Activated T-helper 1 cell treated with anti-CD3 and anti-CD28 coated beads, Interleukin-2, amount 50 U/mL, for 16 hours (primary cell): Measurements from ENCODE around the gene ACP4.
"Not testable (repeated sequence)": the region's sequence is repeated elsewhere in the genome, so short reads cannot be mapped to it uniquely, and the experiment has no call there.

Experiments
- DNase-seq, 2 donors: peaks; one replicate each; pipeline ENCODE4 v3.0.0-alpha.2; 2020; ENCODE audit warnings: low read depth in 1 of 2, low spot score in 1 of 2

ACP4 gene

DNA sequence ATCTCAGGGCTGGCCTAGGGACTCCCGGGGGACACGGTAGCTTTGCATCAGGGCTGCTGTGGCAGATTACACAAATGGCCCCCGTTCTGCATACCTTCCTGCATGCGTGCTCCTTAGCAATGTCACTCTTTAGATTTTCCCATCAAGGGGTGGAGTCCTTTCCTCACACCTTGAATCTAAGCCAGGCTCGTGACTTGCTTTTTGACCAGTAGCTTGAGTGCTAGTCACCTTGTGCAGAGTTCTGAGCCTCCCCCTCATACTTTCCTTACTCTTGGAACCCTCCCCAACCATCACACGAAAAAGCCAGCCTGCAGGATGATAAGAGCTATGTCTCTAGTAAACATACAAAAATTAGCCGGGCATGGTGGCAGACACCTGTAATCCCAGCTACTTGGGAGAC lies 16.8 kb upstream of the ACP4 start:
- not testable (repeated sequence) for DNase-seq

- no peak for DNase-seq
Measured at GRCh38 chr19:50776131-50776530, 14.1 kb upstream of the ACP4 start.

DNA sequence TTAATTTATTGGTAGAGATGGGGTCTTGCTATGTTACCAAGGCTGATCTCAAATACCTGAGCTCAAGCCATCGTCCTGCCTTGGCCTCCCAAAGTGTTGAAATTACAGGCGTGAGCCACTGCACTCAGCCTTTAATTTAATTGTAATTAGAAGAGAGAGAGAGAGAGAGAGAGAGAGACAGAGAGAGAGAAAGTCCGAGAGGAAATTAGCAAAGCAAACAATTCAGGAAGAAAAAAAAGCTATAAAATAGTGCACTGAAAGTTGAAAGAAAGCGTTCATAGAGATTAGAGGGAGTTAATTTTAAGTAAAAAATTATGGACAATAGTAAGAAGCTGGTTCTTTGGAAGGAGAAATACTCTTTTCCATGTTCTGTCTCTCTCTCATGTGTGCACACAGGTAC lies 13.0 kb upstream of the ACP4 start:
- no peak for DNase-seq

GRCh38 chr19:50777830-50778303 lies 12.3 kb upstream of the ACP4 start:
- DNase-seq = no peak

DNA sequence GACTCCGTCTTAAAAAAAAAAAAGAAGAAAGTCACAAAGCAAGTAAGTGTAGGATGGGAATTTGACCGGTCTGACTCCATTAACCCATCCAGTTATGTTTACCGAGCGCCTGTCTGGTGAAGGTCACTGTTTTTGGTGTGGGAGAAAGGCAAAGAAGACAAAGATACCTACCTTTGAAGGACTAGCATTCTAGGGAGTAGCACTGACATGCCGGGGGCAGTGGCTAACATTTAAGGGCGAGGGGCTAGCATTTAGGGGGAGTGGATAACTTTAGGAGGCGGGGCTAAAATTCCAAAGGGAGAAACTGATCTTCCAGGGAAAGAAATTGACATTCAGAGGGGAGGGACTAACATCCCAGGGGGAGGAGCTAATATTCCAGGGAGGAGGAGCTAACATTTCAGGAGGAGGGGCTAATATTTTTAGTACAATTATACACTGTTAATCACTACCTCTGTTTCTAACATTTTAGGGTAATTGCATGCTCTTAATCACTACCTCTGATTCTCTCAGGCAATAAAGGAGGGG lies 11.2 kb upstream of the ACP4 start:
- DNase-seq = no peak

GRCh38 chr19:50779504-50780457 lies 10.4 kb upstream of the ACP4 start:
- DNase-seq = no peak

GRCh38 chr19:50780753-50781435 lies 9.3 kb upstream of the ACP4 start:
- DNase-seq = no peak

DNA sequence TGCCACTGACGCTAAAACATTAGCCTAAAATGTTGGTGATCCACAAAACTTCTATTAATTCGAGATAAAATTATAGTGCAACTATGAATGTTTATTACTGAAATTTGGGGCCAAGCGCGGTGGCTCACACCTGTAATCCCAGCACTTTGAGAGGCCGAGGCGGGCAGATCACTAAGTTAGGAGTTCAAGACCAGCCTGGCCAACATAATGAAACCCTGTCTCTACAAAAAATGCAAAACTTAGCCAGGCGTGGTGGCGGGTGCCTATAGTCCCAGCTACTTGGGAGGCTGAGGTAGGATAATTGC lies 6.4 kb upstream of the ACP4 start:
- not testable (repeated sequence) for DNase-seq

DNA sequence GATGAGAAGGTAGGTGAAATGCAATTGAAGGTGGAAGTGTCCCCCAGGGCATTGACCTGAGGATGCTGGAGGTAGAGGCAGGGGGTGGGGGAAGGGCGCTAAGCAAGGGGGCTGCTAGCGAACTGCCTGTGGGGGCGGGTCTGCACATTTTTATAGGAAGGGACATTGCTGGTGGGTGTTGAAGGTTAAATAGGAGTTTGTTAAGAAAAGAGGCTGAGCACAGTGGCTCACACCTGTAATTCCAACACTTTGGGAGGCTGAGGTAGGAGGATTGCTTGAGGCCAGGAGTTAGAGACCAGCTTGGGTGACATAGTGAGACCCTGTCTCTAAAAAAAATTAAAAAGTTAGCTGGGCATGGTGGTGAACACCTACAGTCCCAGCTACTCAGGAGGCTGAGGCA lies 5.5 kb upstream of the ACP4 start:
- no peak for DNase-seq

GRCh38 chr19:50785329-50785728 lies 4.9 kb upstream of the ACP4 start:
- no peak for DNase-seq

GRCh38 chr19:50790922-50791467 lies 780 bp downstream of the ACP4 start:
- DNase-seq = no peak

DNA sequence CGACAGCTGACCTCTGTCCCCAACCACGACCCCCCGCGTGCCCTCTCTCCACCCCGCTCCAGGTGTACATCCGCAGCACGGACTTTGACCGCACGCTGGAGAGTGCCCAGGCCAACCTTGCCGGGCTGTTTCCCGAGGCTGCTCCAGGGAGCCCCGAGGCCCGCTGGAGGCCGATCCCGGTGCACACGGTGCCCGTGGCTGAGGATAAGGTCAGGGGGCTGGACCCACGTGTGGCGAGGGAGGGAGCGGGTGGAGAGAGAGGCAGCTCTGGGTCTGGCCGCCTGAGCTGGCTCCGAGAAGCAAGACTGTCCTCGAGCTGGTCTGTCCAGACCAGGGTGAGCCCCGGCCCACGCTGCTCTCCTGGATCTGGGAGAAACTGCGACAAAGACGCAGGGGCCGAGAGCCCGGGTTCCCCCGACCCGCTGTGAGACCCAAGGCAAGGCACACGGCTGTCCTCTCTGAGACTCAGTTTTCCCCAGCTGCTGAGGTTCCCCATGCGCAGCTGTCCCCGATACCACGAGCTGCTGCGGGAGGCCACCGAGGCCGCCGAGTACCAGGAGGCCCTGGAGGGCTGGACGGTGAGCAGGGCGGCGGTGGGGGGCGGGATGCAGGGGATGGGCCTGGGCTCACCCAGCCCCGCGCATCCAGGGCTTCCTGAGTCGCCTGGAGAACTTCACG lies 1.5 kb downstream of the ACP4 start:
- no peak for DNase-seq

DNA sequence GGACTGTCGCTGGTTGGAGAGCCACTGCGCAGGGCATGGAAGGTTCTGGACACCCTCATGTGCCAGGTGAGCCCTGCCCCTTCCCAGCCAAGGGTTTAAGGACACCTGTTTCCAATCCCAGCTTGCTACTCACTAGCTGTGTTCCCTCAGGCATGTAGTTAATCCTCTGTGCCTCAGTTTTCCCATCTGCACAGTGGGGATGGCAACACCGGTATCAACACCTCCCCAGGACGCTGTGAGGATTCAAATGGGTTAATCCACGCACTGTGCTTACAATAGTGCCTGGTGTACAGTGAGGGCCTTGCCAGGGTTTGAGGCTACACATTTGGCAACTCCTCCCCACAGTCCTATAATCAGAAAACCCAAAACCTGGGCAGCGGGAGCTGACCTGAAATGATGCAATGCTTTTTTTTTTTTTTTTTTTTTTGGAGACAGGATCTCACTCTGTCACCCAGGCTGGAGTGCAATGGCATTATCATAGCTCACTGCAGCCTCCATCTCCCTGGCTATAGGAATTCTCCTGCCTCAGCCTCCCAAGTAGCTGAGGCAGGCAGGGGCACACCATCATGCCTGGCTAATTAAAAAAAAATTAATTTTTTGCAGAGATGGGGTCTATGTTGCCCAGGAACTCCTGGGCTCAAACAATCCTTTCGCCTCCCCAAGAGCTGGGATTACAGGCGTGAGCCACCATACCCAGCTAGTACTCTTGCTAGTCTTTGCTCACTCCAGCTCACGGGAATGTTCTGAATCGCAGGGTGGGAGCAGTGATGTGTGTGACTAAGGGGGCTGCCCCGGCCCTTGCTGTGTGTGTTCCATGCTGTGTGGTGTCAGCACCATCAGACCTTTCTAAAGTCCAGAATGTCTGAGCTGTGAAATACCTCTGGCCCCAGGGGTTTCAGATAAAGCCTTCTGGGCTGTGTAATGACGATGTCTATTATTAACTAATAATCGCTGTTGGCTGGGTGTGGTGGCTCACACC lies 2.3 kb downstream of the ACP4 start:
- no peak for DNase-seq

DNA sequence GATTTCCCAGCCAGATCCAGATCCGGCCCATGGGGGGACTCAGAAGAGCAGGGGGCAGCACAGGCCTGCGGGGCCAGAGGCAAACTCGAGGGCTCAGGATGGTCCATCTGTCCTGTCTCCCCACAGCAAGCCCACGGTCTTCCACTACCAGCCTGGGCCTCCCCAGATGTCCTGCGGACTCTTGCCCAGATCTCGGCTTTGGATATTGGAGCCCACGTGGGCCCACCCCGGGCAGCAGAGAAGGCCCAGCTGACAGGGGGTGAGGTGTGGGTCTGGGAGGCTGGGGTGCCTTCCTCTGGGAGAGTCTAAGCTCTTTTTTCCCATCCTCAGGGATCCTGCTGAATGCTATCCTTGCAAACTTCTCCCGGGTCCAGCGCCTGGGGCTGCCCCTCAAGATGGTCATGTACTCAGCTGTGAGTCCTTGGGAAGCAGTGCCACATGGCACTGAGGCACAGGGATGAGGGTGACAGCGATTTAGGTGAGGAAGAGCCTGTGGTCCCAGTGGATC lies 3.4 kb downstream of the ACP4 start:
- no peak for DNase-seq

- no peak for DNase-seq
Measured at GRCh38 chr19:50794074-50794875, 4.1 kb downstream of the ACP4 start.

DNA sequence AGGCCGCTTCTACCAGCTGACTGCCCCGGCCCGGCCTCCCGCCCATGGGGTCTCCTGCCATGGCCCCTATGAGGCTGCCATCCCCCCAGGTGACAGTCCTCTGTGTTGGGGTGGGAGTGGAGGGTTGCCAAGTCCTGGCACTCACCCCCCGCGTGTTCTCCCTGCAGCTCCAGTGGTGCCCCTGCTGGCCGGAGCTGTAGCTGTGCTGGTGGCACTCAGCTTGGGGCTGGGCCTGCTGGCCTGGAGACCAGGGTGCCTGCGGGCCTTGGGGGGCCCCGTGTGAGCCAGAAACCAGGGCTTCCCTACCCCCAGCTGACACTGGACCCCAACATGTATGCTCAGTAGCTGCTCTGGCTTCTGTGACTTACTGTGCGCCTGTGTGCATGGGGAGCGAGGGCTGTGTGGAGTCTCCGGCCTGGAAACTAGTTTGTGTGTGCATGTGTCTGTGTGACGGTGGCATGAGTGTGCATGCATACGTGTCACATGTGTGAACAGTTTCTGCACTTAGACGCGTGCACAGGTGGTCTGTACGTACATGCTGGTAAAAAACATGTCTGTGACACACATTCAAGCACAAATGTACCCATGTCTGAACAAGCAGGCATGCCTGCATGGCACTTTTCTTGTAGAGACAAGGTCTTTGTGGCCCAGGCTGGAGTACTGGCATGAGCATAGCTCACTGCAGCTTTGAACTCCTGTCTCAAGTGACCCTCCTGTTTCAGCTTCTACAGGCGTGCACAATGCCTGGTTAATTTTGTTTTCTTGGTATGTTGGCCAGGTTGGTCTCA lies 4.9 kb downstream of the ACP4 start:
- DNase-seq = no peak

GRCh38 chr19:50795664-50796073 lies 5.5 kb downstream of the ACP4 start:
- DNase-seq = no peak

DNA sequence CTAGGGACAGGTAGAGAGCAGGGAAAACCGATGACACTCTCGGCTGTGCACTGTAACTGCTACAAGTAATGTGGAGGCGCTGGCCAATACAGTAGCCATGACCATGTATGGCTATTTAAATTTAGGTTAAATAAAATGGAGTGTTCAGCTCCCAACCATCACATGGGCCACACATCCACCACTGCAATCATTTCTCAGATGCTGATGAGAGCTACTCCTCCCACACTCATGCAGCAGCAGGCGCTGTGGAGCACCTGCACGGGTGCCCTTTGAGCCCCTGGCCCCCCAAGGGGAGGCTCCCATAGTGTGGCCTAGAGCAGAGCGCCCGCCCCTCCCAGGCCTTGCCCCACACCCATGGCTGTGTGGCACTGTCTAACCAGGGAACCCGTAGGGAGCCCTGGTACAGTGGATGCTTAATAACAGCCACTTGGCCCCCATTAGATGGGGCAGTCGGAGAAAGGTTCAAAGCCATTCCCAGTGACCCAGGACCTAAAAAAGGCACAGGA lies 6.0 kb downstream of the ACP4 start:
- no peak for DNase-seq
